Neural progenitor cell (in vitro differentiated cells): Measurements from ENCODE around the gene DSCAML1. TPM values are rescaled to one million over a fixed set of nuclear protein-coding genes. Genes with fewer than 3 reads are reported as not detected.

ENCODE experiments used
- DNase-seq: peaks from one replicate; pipeline ENCODE4 v3.0.0-alpha.2; 2016; ENCODE audit warnings: low spot score
- H2AFZ ChIP-seq: fragments of 200-600 bp; sonication (generic); replicated peaks from 2 replicates; pipeline ENCODE4 v1.6.1; 2016; ENCODE audit warnings: antibody characterized with exemption
- H3F3A ChIP-seq: fragments of 200-600 bp; sonication (generic); 2 replicates; pipeline ENCODE4 v1.6.1; 2016; ENCODE audit warnings: antibody characterized with exemption, low read depth
- H3K27ac ChIP-seq: fragments of 200-600 bp; sonication (generic); 2 replicates; pipeline ENCODE4 v1.5.1; 2016; ENCODE audit warnings: mild to moderate bottlenecking
- H3K27me3 ChIP-seq: fragments of 200-600 bp; sonication (generic); 2 replicates; pipeline ENCODE4 v1.6.1; 2016; ENCODE audit warnings: mild to moderate bottlenecking, moderate library complexity
- H3K36me3 ChIP-seq: fragments of 200-600 bp; sonication (generic); 2 replicates; pipeline ENCODE4 v1.5.1; 2016
- H3K4me1 ChIP-seq: fragments of 200-600 bp; sonication (generic); 2 replicates; pipeline ENCODE4 v1.6.1; 2016; ENCODE audit warnings: mixed run types
- H3K4me2 ChIP-seq: fragments of 200-600 bp; sonication (generic); 2 replicates; pipeline ENCODE4 v1.6.1; 2016
- H3K4me3 ChIP-seq: fragments of 200-600 bp; sonication (generic); 2 replicates; pipeline ENCODE4 v1.5.1; 2016
- H3K79me2 ChIP-seq: fragments of 200-600 bp; sonication (generic); 2 replicates; pipeline ENCODE4 v1.6.1; 2016; ENCODE audit warnings: low read depth
- H3K9ac ChIP-seq: fragments of 200-600 bp; sonication (generic); 2 replicates; pipeline ENCODE4 v1.6.1; 2016
- H3K9me3 ChIP-seq: fragments of 200-600 bp; sonication (generic); 2 replicates; pipeline ENCODE4 v1.5.1; 2016; ENCODE audit warnings: low read depth
- H4K20me1 ChIP-seq: fragments of 200-600 bp; sonication (generic); 2 replicates; pipeline ENCODE4 v1.6.1; 2016; ENCODE audit warnings: low read depth
- H3K27ac Mint-ChIP-seq: 3 replicates; pipeline ENCODE4 v1.8.0; 2021; ENCODE audit warnings: mixed read lengths
- H3K27me3 Mint-ChIP-seq: 2 replicates; pipeline ENCODE4 v1.8.0; 2022; ENCODE audit warnings: low read depth, mild to moderate bottlenecking, inconsistent platforms, moderate library complexity, mixed read lengths; ENCODE audit not compliant: insufficient read depth
- H3K36me3 Mint-ChIP-seq: 3 replicates; pipeline ENCODE4 v1.8.0; 2021; ENCODE audit warnings: mixed read lengths
- H3K4me1 Mint-ChIP-seq: 3 replicates; pipeline ENCODE4 v1.8.0; 2021; ENCODE audit warnings: mixed read lengths
- H3K4me3 Mint-ChIP-seq: 3 replicates; pipeline ENCODE4 v1.8.0; 2021; ENCODE audit warnings: mild to moderate bottlenecking, moderate library complexity, mixed read lengths
- H3K9me3 Mint-ChIP-seq: 3 replicates; pipeline ENCODE4 v1.8.0; 2020; ENCODE audit warnings: mixed read lengths
- CTCF ChIP-seq: fragments of 200-600 bp; sonication (generic); IDR thresholded peaks from 2 replicates; pipeline ENCODE4 v1.5.1; 2017; ENCODE audit warnings: antibody characterized with exemption, mild to moderate bottlenecking
- EZH2 ChIP-seq: fragments of 200-600 bp; sonication (generic); IDR thresholded peaks from 2 replicates; pipeline ENCODE4 v1.6.1; 2017; ENCODE audit warnings: antibody characterized with exemption, mild to moderate bottlenecking, moderate library complexity
- EZH2phosphoT487 ChIP-seq: fragments of 200-600 bp; sonication (generic); IDR thresholded peaks from 2 replicates; pipeline ENCODE4 v1.6.1; 2017; ENCODE audit warnings: antibody characterized with exemption
- total RNA-seq: library from RNA; depleted of rRNA; stranded (reverse); fragments of >200 nt; gene quantifications from 2 replicates; pipeline ENCODE4 v1.2.3, GENCODE V29; 2015; ENCODE audit warnings: low replicate concordance

Gene DSCAML1
- total RNA-seq, 1 donor from 2014 or later: 0.06 TPM

GRCh38 chr11:117525866-117526542, 271.0 kb downstream of the DSCAML1 start:
- Histone ChIP-seq H3K4me1 (peaks cover 5% of the 10 kb centered on the region), H3K9ac (no peak overlapping the region), H3K4me2 (no peak overlapping the region), H3K9me3 (no peaks in the 10 kb centered on the region), H3K79me2 (no peaks in the 10 kb centered on the region), H2AFZ (no peak overlapping the region), H3F3A (no peaks in the 10 kb centered on the region), H3K27ac (no peak overlapping the region), H3K27me3 (no peaks in the 10 kb centered on the region), H3K4me3 (no peak overlapping the region), H3K36me3 (no peaks in the 10 kb centered on the region), H4K20me1 (no peaks in the 10 kb centered on the region)
- peaks cover 19% of the 10 kb centered on the region for H3K27me3 Mint-ChIP-seq
- no peak for DNase-seq
- TF ChIP-seq EZH2 (no peak), EZH2phosphoT487 (no peak), CTCF (no peak)
- H3K9me3 Mint-ChIP-seq: no peaks in the 10 kb centered on the region
- H3K4me3 Mint-ChIP-seq: no peak overlapping the region
- peak overlapping the region; percentile 13 for H3K27ac Mint-ChIP-seq
- peaks cover 1% of the 10 kb centered on the region for H3K36me3 Mint-ChIP-seq
- peaks cover 44% of the 10 kb centered on the region for H3K4me1 Mint-ChIP-seq

GRCh38 chr11:117524468-117525183, 272.4 kb downstream of the DSCAML1 start:
- H3K27ac Mint-ChIP-seq: no peak overlapping the region
- H3K79me2 ChIP-seq: no peaks in the 10 kb centered on the region
- no peak overlapping the region for H3K27ac ChIP-seq
- no peaks in the 10 kb centered on the region for H4K20me1 ChIP-seq
- H3K4me3 Mint-ChIP-seq: no peak overlapping the region
- H3K36me3 ChIP-seq: no peaks in the 10 kb centered on the region
- H3K9me3 ChIP-seq: no peaks in the 10 kb centered on the region
- H3K4me2 ChIP-seq: no peak overlapping the region
- H3K4me1 Mint-ChIP-seq: peaks cover 36% of the 10 kb centered on the region
- TF ChIP-seq CTCF (no peak), EZH2phosphoT487 (no peak), EZH2 (no peak)
- H3K9ac ChIP-seq: no peak overlapping the region
- H3K9me3 Mint-ChIP-seq: no peaks in the 10 kb centered on the region
- peaks cover 5% of the 10 kb centered on the region for H3K4me1 ChIP-seq
- H3F3A ChIP-seq: no peaks in the 10 kb centered on the region
- no peak for DNase-seq
- peaks cover 1% of the 10 kb centered on the region for H3K36me3 Mint-ChIP-seq
- no peak overlapping the region for H2AFZ ChIP-seq
- H3K27me3 ChIP-seq: no peaks in the 10 kb centered on the region
- H3K4me3 ChIP-seq: no peak overlapping the region
- peaks cover 22% of the 10 kb centered on the region for H3K27me3 Mint-ChIP-seq

- Mint-ChIP-seq H3K4me3 (no peak overlapping the region), H3K36me3 (peaks cover 1% of the 10 kb centered on the region), H3K9me3 (no peaks in the 10 kb centered on the region), H3K4me1 (peaks cover 37% of the 10 kb centered on the region), H3K27ac (no peak overlapping the region), H3K27me3 (peaks cover 21% of the 10 kb centered on the region)
- H3K79me2 ChIP-seq: no peaks in the 10 kb centered on the region
- no peaks in the 10 kb centered on the region for H3K36me3 ChIP-seq
- no peak for TF ChIP-seq EZH2phosphoT487
- no peak for TF ChIP-seq EZH2
- no peak for TF ChIP-seq CTCF
- no peak overlapping the region for H3K4me3 ChIP-seq
- peaks cover 5% of the 10 kb centered on the region for H3K4me1 ChIP-seq
- no peaks in the 10 kb centered on the region for H4K20me1 ChIP-seq
- H3K27me3 ChIP-seq: no peaks in the 10 kb centered on the region
- H3K4me2 ChIP-seq: no peak overlapping the region
- no peak for DNase-seq
- no peaks in the 10 kb centered on the region for H3F3A ChIP-seq
- no peaks in the 10 kb centered on the region for H3K9me3 ChIP-seq
- no peak overlapping the region for H2AFZ ChIP-seq
- no peak overlapping the region for H3K27ac ChIP-seq
- H3K9ac ChIP-seq: no peak overlapping the region
Measured at GRCh38 chr11:117523680-117524079, 273.3 kb downstream of the DSCAML1 start.
